GM13976 (cell line): ENCODE measurements around the gene CALN1.
"Not testable (repeated sequence)": the region's sequence is repeated elsewhere in the genome, so short reads cannot be mapped to it uniquely, and the experiment has no call there.

Experiments used
- DNase-seq: peaks from one replicate; pipeline ENCODE4 v3.0.0; 2012; ENCODE audit warnings: low spot score
- CTCF ChIP-seq: IDR thresholded peaks from 2 replicates; pipeline ENCODE4 v1.5.1; 2012; ENCODE audit warnings: borderline replicate concordance, mild to moderate bottlenecking; ENCODE audit not compliant: insufficient read depth; ENCODE audit errors: extremely low read depth, missing control alignments, control extremely low read depth
- in situ Hi-C: fragments of 300-500 bp; cut with MboI; formaldehyde crosslinking; loops from one replicate; pipeline ENCODE4 v1.12.0; 2022; ENCODE audit warnings: low sequenced_read_pairs, mixed read lengths, inconsistent platforms; ENCODE audit not compliant: unreplicated experiment

Gene CALN1

GRCh38 chr7:72078856-72079255 is 333.3 kb downstream of the CALN1 start:
- TF ChIP-seq CTCF, result no peak
- DNase-seq, result no peak
- in situ Hi-C loops, result no loop called here

DNA sequence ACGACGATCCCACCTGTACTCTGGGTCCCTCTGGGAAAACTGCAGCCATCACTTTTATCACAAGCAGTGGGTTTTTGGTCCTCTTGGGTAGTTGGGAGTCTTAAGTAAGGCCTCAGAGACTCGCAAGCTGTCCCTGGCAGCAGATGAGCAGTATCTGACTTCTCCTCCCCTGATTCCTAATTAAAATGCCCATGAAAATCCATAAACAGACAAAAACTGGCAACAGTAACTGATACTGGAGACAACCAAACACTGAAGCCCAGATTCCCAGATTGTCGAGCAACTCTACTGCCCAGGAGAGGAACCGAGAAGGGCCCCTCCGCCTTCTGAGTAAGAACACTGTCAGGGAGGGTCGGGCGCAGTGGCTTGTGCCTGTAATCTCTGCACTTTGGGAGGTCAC is 333.8 kb downstream of the CALN1 start:
- in situ Hi-C loops, result no loop called here
- no peak for TF ChIP-seq CTCF
- no peak for DNase-seq

- no peak for TF ChIP-seq CTCF
- in situ Hi-C loops, result no loop called here
- no peak for DNase-seq
Observed at GRCh38 chr7:72077786-72078185, 334.4 kb downstream of the CALN1 start.

GRCh38 chr7:72072901-72073300 is 339.2 kb downstream of the CALN1 start:
- in situ Hi-C loops, result no loop called here
- no peak for TF ChIP-seq CTCF
- DNase-seq, result no peak

DNA sequence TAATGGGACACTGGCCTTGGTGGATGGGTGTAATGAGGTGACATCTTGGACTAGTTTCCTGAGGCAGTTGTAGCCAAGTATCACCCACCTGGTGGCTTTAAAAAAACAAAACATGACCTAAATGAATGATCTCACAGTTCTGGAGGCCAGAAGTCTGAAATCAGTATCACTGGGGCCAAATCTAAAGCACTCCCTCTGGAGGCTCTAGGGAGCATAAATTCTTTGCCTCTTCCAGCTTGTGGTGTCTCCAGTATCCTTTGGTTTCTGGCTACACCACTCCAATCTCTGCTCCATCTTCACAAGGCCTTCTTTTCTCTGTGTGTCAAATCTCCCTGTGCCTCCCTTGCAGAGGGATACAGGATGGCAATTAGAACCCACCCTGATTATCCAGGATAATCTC is 342.9 kb downstream of the CALN1 start:
- no peak for DNase-seq
- in situ Hi-C loops, result no loop called here
- TF ChIP-seq CTCF, result no peak

- DNase-seq, in situ Hi-C loops: not testable (repeated sequence)
Observed at GRCh38 chr7:72065764-72066163, 346.4 kb downstream of the CALN1 start.

DNA sequence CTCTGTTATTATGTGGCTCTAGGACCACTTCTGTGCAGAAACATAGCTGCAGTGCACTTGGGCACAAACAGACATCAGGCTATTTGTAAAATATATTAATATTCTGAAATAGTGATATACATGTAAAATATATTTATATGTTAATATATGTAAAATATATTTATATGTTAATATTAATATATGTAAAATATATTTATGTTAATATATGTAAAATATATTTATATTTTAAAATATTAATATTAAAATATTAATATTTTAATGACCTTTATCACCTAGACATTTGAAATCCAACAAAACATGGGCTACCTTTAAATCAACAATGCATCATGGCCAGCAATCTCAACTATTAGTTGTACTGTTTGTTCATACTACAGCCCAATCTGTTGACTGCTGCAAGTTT is 347.2 kb downstream of the CALN1 start:
- in situ Hi-C loops, result no loop called here
- no peak for TF ChIP-seq CTCF
- no peak for DNase-seq
